ENCODE results near the gene PPM1K. TPM values are rescaled to one million over a fixed set of nuclear protein-coding genes. Genes with fewer than 3 reads are reported as not detected.
A peak's percentile ranks its signal among the peaks of the same experiment; 100 is the strongest.

The PPM1K gene
- total RNA-seq, 1 donor from 2014 or later, result 15.9 TPM

DNA sequence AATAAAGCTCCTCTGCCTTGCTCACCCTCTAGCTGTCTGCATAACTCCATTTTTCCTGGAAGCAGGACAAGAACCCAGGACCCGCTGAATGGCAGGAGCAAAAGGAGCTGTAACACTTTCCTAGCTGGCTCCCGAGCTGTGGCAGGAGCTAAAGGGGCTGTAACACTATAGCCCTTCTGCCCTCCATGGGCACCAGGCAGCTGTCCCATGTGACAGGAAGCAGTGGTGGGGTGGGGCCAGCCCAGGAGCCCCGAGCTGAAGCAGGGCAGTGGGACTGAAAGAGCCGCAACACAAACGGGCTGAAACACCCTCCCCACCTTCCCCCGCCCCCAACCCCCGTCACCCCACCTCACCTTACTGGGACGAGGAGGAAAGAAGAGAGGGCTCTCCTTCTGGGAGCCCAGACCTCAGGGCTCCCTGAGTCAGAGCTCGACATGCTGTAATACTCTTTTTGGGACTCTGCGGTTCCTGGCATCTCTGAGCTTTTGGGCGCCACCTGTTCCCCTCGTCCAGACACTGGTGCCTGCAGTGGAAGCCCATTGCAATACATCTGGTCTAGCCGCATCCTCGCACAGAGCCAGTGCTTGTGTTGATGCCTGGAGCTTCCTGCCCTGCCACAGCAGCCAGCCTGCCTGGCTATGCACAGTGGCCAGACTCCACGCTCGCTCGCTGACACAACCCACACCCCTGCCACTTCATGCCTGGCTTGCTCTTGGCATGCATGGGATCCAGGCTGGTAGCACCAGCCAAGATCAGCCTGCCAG lies 39.4 kb downstream of the PPM1K start:
- H3K4me3 Mint-ChIP-seq (ENCODE audit: unreplicated experiment), result no peak overlapping the region
- H3K27ac Mint-ChIP-seq (ENCODE audit: unreplicated experiment), result no peak overlapping the region
- no peaks in the 10 kb centered on the region for H3K4me1 Mint-ChIP-seq (ENCODE audit: unreplicated experiment)
- H3K36me3 Mint-ChIP-seq (ENCODE audit: unreplicated experiment), result no peaks in the 10 kb centered on the region
- H3K27me3 Mint-ChIP-seq (ENCODE audit: unreplicated experiment), result peaks cover 2% of the 10 kb centered on the region
- DNase-seq (ENCODE audit: extremely low spot score, unreplicated experiment), result no peak
- H3K9me3 Mint-ChIP-seq (ENCODE audit: unreplicated experiment), result no peaks in the 10 kb centered on the region
- TF ChIP-seq, protein P1, sequence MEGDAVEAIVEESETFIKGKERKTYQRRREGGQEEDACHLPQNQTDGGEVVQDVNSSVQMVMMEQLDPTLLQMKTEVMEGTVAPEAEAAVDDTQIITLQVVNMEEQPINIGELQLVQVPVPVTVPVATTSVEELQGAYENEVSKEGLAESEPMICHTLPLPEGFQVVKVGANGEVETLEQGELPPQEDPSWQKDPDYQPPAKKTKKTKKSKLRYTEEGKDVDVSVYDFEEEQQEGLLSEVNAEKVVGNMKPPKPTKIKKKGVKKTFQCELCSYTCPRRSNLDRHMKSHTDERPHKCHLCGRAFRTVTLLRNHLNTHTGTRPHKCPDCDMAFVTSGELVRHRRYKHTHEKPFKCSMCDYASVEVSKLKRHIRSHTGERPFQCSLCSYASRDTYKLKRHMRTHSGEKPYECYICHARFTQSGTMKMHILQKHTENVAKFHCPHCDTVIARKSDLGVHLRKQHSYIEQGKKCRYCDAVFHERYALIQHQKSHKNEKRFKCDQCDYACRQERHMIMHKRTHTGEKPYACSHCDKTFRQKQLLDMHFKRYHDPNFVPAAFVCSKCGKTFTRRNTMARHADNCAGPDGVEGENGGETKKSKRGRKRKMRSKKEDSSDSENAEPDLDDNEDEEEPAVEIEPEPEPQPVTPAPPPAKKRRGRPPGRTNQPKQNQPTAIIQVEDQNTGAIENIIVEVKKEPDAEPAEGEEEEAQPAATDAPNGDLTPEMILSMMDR (IDR thresholded peaks at IDR 0.05), result no peak

DNA sequence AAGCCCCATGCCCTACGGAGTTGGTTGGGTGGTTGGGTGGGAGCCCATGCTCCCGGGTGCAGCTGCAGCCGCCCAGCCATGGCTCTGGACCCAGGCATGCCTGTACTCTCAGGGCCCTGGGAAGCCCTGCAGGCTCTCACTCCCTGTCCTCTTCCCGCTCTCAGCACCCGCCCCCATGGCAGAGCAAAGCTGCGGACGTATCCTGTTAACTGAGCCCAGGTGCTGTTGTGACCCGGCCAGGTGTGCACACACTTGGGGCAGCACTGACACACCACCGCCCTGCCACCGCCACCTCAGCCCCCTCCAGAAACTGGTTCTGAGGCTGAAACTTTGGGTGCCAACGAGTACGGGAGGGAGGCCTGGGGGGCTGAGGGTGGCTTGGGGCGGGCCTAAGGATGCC lies 40.3 kb downstream of the PPM1K start:
- no peak overlapping the region for H3K27ac Mint-ChIP-seq (ENCODE audit: unreplicated experiment)
- H3K9me3 Mint-ChIP-seq (ENCODE audit: unreplicated experiment), result no peaks in the 10 kb centered on the region
- DNase-seq (ENCODE audit: extremely low spot score, unreplicated experiment), result no peak
- H3K27me3 Mint-ChIP-seq (ENCODE audit: unreplicated experiment), result peaks cover 2% of the 10 kb centered on the region
- no peaks in the 10 kb centered on the region for H3K36me3 Mint-ChIP-seq (ENCODE audit: unreplicated experiment)
- TF ChIP-seq, protein P1 (IDR thresholded peaks at IDR 0.05), result no peak
- H3K4me3 Mint-ChIP-seq (ENCODE audit: unreplicated experiment), result no peak overlapping the region
- H3K4me1 Mint-ChIP-seq (ENCODE audit: unreplicated experiment), result no peaks in the 10 kb centered on the region

DNA sequence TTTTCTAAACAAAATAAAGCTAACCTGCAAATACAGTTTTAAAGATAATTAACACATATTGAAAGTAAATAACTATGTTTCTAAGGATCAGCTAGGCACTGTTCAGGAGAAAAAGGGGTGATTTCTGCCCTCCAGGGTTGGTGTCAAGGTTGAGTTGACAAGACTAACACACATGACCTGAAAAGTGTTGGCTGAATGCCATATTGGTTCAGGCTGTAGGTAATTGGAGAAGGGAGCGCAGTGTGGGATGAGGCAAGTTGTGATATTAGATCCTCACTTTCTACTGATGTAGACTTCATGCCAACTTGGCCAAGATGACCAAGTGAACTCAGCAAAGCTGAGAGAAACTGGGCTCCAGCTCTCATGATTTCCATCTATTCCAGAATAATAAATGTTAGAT lies 42.2 kb downstream of the PPM1K start:
- no peak for DNase-seq (ENCODE audit: extremely low spot score, unreplicated experiment)
- Mint-ChIP-seq H3K4me3 (ENCODE audit: unreplicated experiment) (no peak overlapping the region), H3K9me3 (ENCODE audit: unreplicated experiment) (peaks cover 5% of the 10 kb centered on the region), H3K27ac (ENCODE audit: unreplicated experiment) (no peak overlapping the region), H3K36me3 (ENCODE audit: unreplicated experiment) (no peaks in the 10 kb centered on the region), H3K4me1 (ENCODE audit: unreplicated experiment) (no peaks in the 10 kb centered on the region), H3K27me3 (ENCODE audit: unreplicated experiment) (peaks cover 12% of the 10 kb centered on the region)
- TF ChIP-seq, protein P1 (IDR thresholded peaks at IDR 0.05), result no peak

DNA sequence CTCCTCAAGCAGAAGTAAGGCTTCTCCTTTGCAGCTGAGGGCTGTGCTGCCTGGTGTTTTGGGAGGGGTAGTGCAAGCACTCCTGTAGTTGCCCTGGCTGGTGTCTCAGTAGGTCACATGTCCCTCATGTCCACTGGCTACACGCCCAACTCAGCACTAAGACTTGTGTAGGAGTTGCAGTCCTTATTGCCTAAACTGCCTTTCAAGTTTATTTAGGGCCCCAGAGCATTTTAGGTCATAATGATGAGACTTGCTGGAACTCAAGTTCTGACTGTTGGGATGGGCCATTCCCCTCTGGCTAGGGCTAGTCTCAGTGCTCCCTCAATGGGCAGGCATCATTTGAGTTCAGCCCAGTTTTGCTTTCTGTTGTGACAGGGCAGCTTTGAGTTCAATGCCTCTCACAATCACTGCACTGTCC lies 44.1 kb downstream of the PPM1K start:
- peaks cover 3% of the 10 kb centered on the region for H3K36me3 Mint-ChIP-seq (ENCODE audit: unreplicated experiment)
- no peak overlapping the region for H3K4me3 Mint-ChIP-seq (ENCODE audit: unreplicated experiment)
- H3K9me3 Mint-ChIP-seq (ENCODE audit: unreplicated experiment), result peaks cover 11% of the 10 kb centered on the region
- peaks cover 22% of the 10 kb centered on the region for H3K27me3 Mint-ChIP-seq (ENCODE audit: unreplicated experiment)
- TF ChIP-seq, protein P1 (IDR thresholded peaks at IDR 0.05), result no peak
- H3K4me1 Mint-ChIP-seq (ENCODE audit: unreplicated experiment), result no peaks in the 10 kb centered on the region
- no peak overlapping the region for H3K27ac Mint-ChIP-seq (ENCODE audit: unreplicated experiment)
- no peak for DNase-seq (ENCODE audit: extremely low spot score, unreplicated experiment)

DNA sequence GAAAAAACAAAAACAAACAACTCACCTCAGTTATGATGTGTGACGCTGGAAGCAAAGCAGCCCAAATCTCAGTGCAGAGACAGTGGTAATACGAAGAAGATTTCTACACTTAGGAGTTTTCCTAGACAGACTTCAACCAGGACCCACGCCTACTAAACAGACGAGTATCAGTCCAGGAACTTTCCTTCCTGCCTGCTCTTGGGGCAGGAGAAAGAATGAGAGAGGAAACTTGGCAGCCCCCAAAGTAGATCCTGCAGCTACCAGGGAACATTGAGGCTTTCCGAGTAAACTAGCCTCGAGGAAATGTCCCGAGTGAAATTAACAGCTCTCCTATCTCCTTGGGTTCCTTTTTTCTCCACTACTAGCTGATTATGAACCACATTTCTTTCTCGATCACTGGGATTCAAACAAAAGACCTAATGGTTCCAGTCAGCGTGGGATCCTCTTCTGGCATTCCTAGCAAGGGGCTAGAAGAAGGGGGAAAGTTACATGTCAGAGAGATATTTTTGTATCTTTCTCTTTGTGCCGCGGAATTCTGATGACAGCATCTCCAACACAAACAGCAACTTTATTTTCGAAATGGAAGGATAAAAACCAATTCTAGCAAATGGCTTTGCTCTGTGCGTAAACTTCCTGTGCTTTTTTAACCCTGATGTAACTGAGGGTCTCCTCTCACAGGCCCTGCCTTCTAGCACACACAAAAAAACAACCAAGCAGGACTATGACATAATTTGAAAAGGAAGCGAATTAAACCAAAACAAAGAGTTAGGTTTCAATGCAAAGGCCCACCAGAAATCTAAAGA lies 53.2 kb downstream of the PPM1K start:
- Mint-ChIP-seq H3K27ac (ENCODE audit: unreplicated experiment) (peak overlapping the region; percentile 77), H3K4me3 (ENCODE audit: unreplicated experiment) (peak overlapping the region; percentile 27), H3K36me3 (ENCODE audit: unreplicated experiment) (no peaks in the 10 kb centered on the region), H3K27me3 (ENCODE audit: unreplicated experiment) (peaks cover 15% of the 10 kb centered on the region), H3K4me1 (ENCODE audit: unreplicated experiment) (peaks cover 10% of the 10 kb centered on the region), H3K9me3 (ENCODE audit: unreplicated experiment) (peaks cover 4% of the 10 kb centered on the region)
- no peak for DNase-seq (ENCODE audit: extremely low spot score, unreplicated experiment)
- TF ChIP-seq, protein P1 (IDR thresholded peaks at IDR 0.05), result no peak
